Thyroid gland (tissue), 4 donors: Measurements from ENCODE around the gene NUDT14.

Experiments
- CTCF ChIP-seq, 6 experiments: fragments of 200-600 bp in 3 of 6; fragments of 450-650 bp in 3 of 6; sonication (generic) in 3 of 6; IDR thresholded peaks; one replicate each; pipeline ENCODE4 v1.5.1; 2016 to 2019; ENCODE audit warnings: antibody characterized with exemption in 6 of 6, mild to moderate bottlenecking in 2 of 6, inconsistent platforms in 1 of 6, moderate library complexity in 1 of 6
- POLR2A ChIP-seq, 2 donors: fragments of 450-650 bp; IDR thresholded peaks; one replicate each; pipeline ENCODE4 v1.6.1; 2017; ENCODE audit warnings: antibody characterized with exemption in 2 of 2, mild to moderate bottlenecking in 2 of 2, moderate library complexity in 1 of 2

- TF ChIP-seq POLR2A (IDR thresholded peaks at IDR 0.05), result no peak
- no peak for TF ChIP-seq CTCF (IDR thresholded peaks at IDR 0.05)
Measured at GRCh38 chr14:105139212-105139825, 41.8 kb downstream of the NUDT14 start.
